Measurements from ENCODE around the gene SLC38A7.

SLC38A7 gene

DNA sequence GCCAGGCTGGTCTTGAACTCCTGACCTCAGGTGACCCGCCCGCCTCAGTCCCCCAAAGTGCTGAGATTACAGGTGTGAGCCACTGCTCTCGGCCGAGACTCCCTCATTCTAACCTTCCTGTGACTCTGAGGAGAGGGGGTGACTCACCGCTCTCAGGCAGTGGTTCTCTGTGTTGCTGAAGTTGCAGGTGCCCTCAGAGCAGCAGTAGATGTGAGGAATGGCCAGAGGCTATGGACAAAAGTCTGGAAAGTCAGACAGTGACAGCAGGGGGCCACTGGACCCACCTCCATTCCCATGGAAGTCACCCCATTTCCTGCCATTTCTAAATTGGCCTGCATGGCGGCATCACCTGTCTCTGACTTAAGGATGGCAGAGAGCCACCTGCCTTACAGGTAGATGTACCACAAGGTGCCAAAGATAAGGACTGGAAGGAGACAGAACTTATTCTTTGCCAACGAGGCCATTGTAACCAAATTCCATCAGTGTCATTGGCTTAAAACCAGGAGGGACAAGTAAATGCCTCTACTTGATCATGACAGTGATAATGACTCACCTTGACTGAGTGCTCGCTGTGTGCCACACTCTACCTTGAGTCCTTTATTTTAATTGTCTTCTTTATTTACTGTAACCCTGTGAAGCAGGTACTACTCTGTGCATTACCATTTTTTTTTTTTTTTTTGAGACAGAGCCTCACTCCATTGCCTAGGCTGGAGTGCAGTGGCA lies 39.6 kb downstream of the SLC38A7 start:
- Histone ChIP-seq H3F3A (ENCODE audit: insufficient read depth) (no peaks in the 10 kb centered on the region), H3K9me2 (replicated peaks; ENCODE audit: insufficient read depth, low read length) (no peaks in the 10 kb centered on the region), H3K4me2 (ENCODE audit: low read depth, low read length, poor library complexity, severe bottlenecking) (no peak overlapping the region), H3K27ac (ENCODE audit: low read depth, low read length) (no peak overlapping the region), H3K36me3 (ENCODE audit: low read length) (no peaks in the 10 kb centered on the region), H2AFZ (ENCODE audit: low read depth, low read length, severe bottlenecking) (no peak overlapping the region), H4K20me1 (ENCODE audit: low read depth, low read length) (no peaks in the 10 kb centered on the region), H3K9ac (ENCODE audit: low read length) (no peak overlapping the region), H3K79me2 (ENCODE audit: insufficient read depth, low read length) (no peaks in the 10 kb centered on the region), H3K4me3 (ENCODE audit: insufficient read depth, low read length, poor library complexity, severe bottlenecking) (no peak overlapping the region), H3K27me3 (ENCODE audit: low read length) (no peaks in the 10 kb centered on the region), H3K9me3 (ENCODE audit: insufficient read depth, low read length) (no peaks in the 10 kb centered on the region)
- TF ChIP-seq, protein P1, sequence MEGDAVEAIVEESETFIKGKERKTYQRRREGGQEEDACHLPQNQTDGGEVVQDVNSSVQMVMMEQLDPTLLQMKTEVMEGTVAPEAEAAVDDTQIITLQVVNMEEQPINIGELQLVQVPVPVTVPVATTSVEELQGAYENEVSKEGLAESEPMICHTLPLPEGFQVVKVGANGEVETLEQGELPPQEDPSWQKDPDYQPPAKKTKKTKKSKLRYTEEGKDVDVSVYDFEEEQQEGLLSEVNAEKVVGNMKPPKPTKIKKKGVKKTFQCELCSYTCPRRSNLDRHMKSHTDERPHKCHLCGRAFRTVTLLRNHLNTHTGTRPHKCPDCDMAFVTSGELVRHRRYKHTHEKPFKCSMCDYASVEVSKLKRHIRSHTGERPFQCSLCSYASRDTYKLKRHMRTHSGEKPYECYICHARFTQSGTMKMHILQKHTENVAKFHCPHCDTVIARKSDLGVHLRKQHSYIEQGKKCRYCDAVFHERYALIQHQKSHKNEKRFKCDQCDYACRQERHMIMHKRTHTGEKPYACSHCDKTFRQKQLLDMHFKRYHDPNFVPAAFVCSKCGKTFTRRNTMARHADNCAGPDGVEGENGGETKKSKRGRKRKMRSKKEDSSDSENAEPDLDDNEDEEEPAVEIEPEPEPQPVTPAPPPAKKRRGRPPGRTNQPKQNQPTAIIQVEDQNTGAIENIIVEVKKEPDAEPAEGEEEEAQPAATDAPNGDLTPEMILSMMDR (IDR thresholded peaks at IDR 0.05; ENCODE audit: insufficient read depth, low read length, poor library complexity, severe bottlenecking) = no peak
- TF ChIP-seq EZH2phosphoT487 (conservative IDR thresholded peaks at IDR 0.05; ENCODE audit: low read length) = no peak

DNA sequence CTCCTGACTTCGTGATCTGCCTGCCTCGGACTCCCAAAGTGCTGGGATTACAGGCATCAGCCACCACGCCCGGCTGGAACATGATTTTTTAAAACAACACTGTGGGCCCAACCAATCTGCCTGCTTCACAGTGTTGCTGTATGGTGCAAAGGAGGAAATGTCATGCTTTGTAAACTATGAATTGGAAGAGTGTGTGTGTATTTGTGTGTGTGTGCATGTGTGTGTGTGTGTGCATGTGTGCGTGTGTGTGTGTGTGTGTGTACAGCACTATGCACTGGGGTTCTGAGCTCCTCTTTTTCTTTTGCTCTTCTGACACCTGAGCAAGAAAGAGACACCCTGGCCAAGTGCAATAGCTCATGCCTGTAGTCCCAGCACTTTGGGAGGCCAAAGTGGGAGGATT lies 40.5 kb downstream of the SLC38A7 start:
- H3K4me2 ChIP-seq (ENCODE audit: low read depth, low read length, poor library complexity, severe bottlenecking) = no peak overlapping the region
- no peaks in the 10 kb centered on the region for H3K9me2 ChIP-seq (replicated peaks; ENCODE audit: insufficient read depth, low read length)
- no peaks in the 10 kb centered on the region for H3K79me2 ChIP-seq (ENCODE audit: insufficient read depth, low read length)
- H3F3A ChIP-seq (ENCODE audit: insufficient read depth) = no peaks in the 10 kb centered on the region
- H4K20me1 ChIP-seq (ENCODE audit: low read depth, low read length) = no peaks in the 10 kb centered on the region
- H3K9me3 ChIP-seq (ENCODE audit: insufficient read depth, low read length) = no peaks in the 10 kb centered on the region
- H3K27ac ChIP-seq (ENCODE audit: low read depth, low read length) = no peak overlapping the region
- no peaks in the 10 kb centered on the region for H3K27me3 ChIP-seq (ENCODE audit: low read length)
- no peaks in the 10 kb centered on the region for H3K36me3 ChIP-seq (ENCODE audit: low read length)
- no peak overlapping the region for H3K9ac ChIP-seq (ENCODE audit: low read length)
- no peak overlapping the region for H2AFZ ChIP-seq (ENCODE audit: low read depth, low read length, severe bottlenecking)
- TF ChIP-seq, protein P1 (IDR thresholded peaks at IDR 0.05; ENCODE audit: insufficient read depth, low read length, poor library complexity, severe bottlenecking) = no peak
- TF ChIP-seq EZH2phosphoT487 (conservative IDR thresholded peaks at IDR 0.05; ENCODE audit: low read length) = no peak
- H3K4me3 ChIP-seq (ENCODE audit: insufficient read depth, low read length, poor library complexity, severe bottlenecking) = no peak overlapping the region

DNA sequence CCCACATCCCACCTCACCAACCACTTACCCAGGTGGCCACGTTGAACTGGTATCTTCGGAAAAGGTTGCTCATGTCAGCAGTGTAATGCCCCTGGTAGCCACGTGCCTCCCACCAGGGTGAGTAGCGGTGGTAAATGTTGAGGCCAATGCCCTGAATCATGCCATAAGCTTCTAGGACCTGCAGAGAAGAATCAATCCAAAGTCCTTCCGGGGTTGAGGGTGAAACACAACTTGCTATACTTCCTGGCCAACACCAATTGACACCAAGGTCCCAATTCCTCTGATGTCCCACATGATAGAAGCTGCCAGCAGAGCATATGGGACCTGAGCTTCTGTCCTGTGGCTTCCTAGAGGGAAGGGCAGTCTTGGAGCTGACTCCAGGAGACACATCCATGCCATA lies 43.6 kb downstream of the SLC38A7 start:
- no peak overlapping the region for H3K9ac ChIP-seq (ENCODE audit: low read length)
- H4K20me1 ChIP-seq (ENCODE audit: low read depth, low read length) = no peaks in the 10 kb centered on the region
- no peak overlapping the region for H3K4me3 ChIP-seq (ENCODE audit: insufficient read depth, low read length, poor library complexity, severe bottlenecking)
- H3K36me3 ChIP-seq (ENCODE audit: low read length) = no peaks in the 10 kb centered on the region
- H3K4me2 ChIP-seq (ENCODE audit: low read depth, low read length, poor library complexity, severe bottlenecking) = no peak overlapping the region
- H3K27me3 ChIP-seq (ENCODE audit: low read length) = no peaks in the 10 kb centered on the region
- H3F3A ChIP-seq (ENCODE audit: insufficient read depth) = no peaks in the 10 kb centered on the region
- H3K79me2 ChIP-seq (ENCODE audit: insufficient read depth, low read length) = no peaks in the 10 kb centered on the region
- no peak overlapping the region for H3K27ac ChIP-seq (ENCODE audit: low read depth, low read length)
- no peaks in the 10 kb centered on the region for H3K9me2 ChIP-seq (replicated peaks; ENCODE audit: insufficient read depth, low read length)
- H3K9me3 ChIP-seq (ENCODE audit: insufficient read depth, low read length) = no peaks in the 10 kb centered on the region
- no peak overlapping the region for H2AFZ ChIP-seq (ENCODE audit: low read depth, low read length, severe bottlenecking)
- TF ChIP-seq, protein P1 (IDR thresholded peaks at IDR 0.05; ENCODE audit: insufficient read depth, low read length, poor library complexity, severe bottlenecking) = no peak
- no peak for TF ChIP-seq EZH2phosphoT487 (conservative IDR thresholded peaks at IDR 0.05; ENCODE audit: low read length)
